Erythroblast (primary cell): ENCODE results near the gene PLBD2.
A peak's percentile ranks its signal among the peaks of the same experiment; 100 is the strongest.

Source experiments
- DNase-seq, 2 experiments: peaks; one replicate each; lab custom pipeline; 2025; lab: John Stamatoyannopoulos, UW
- GATA1 ChIP-seq: IDR thresholded peaks from 2 replicates; pipeline ENCODE4 v1.6.1; 2011; ENCODE audit warnings: low read depth, mild to moderate bottlenecking, control low read depth, low read length, moderate library complexity
- POLR2A ChIP-seq: IDR thresholded peaks from 2 replicates; pipeline ENCODE4 v1.6.1; 2011; ENCODE audit warnings: mild to moderate bottlenecking, low read length

The PLBD2 gene

GRCh38 chr12:113358381-113359132 is at the start of gene PLBD2:
Gene PLBD2 (plus strand): TSS chr12:113358587. CDS start chr12:113358601, 14 bp downstream.
- TF ChIP-seq GATA1 (no peak), POLR2A (peak; percentile 38)
- DNase-seq = peak; percentile 95 to 96

- TF ChIP-seq POLR2A = no peak
Observed at GRCh38 chr12:113310489-113310888, 47.9 kb upstream of the PLBD2 start.

GRCh38 chr12:113314121-113314529 is 44.3 kb upstream of the PLBD2 start:
- TF ChIP-seq GATA1 (no peak), POLR2A (no peak)
- no peak for DNase-seq

More at GRCh38 chr12:113310489-113310888, 47.9 kb upstream of the PLBD2 start:
- DNase-seq = peak; percentile 14 to 30

GRCh38 chr12:113315358-113315757 is 43.0 kb upstream of the PLBD2 start:
- TF ChIP-seq GATA1 = no peak
- no peak for TF ChIP-seq POLR2A
- DNase-seq = no peak

GRCh38 chr12:113316155-113316554 is 42.2 kb upstream of the PLBD2 start:
- no peak for DNase-seq
- TF ChIP-seq GATA1 = no peak
- TF ChIP-seq POLR2A = no peak

- no peak for TF ChIP-seq GATA1
- TF ChIP-seq POLR2A = no peak
- DNase-seq = no peak
Observed at GRCh38 chr12:113317122-113317521, 41.3 kb upstream of the PLBD2 start.

GRCh38 chr12:113318046-113318656 is 40.2 kb upstream of the PLBD2 start:
- DNase-seq = no peak
- no peak for TF ChIP-seq POLR2A
- TF ChIP-seq GATA1 = no peak

- DNase-seq = no peak
- TF ChIP-seq POLR2A (no peak), GATA1 (no peak)
Observed at GRCh38 chr12:113318900-113319628, 39.3 kb upstream of the PLBD2 start.

GRCh38 chr12:113320401-113320800 is 38.0 kb upstream of the PLBD2 start:
- no peak for DNase-seq
- no peak for TF ChIP-seq GATA1
- no peak for TF ChIP-seq POLR2A

GRCh38 chr12:113322343-113322742 is 36.0 kb upstream of the PLBD2 start:
- no peak for DNase-seq
- TF ChIP-seq GATA1 (no peak), POLR2A (no peak)

GRCh38 chr12:113325916-113326315 is 32.5 kb upstream of the PLBD2 start:
- DNase-seq = no peak
- TF ChIP-seq POLR2A = no peak

- DNase-seq = no peak
- TF ChIP-seq GATA1 (no peak), POLR2A (no peak)
Observed at GRCh38 chr12:113326775-113327395, 31.5 kb upstream of the PLBD2 start.

GRCh38 chr12:113328368-113328889 is 30.0 kb upstream of the PLBD2 start:
- TF ChIP-seq POLR2A (no peak), GATA1 (no peak)

More at GRCh38 chr12:113328368-113328889, 30.0 kb upstream of the PLBD2 start:
- peak in 1 of 2 experiments; percentile 9 for DNase-seq
